ENCODE data around the gene PARVA.

Gene PARVA

DNA sequence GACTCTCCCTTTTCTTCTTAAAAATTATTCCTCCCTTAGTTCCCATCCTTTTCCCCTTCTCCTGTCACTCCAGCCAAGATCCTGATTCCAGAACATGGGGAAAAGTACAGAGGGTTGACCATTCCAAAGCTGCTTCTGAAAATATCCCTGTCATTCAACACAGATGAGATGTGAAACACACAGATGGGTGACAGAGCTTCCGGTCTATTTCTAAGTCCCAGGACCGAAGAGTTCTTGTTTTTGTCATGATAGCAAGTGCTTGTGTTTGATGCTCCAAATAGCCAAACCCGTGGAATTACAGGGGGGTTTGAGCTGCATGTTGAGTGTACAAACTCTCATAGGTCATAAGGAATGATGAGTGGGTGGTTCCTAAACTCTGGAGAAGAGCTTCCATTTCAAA is 57.9 kb downstream of the PARVA start:
- H3K27ac ChIP-seq = no peak overlapping the region
- TF ChIP-seq ZFX (IDR thresholded peaks at IDR 0.05; ENCODE audit: borderline replicate concordance) = no peak
- TF ChIP-seq, protein P1, sequence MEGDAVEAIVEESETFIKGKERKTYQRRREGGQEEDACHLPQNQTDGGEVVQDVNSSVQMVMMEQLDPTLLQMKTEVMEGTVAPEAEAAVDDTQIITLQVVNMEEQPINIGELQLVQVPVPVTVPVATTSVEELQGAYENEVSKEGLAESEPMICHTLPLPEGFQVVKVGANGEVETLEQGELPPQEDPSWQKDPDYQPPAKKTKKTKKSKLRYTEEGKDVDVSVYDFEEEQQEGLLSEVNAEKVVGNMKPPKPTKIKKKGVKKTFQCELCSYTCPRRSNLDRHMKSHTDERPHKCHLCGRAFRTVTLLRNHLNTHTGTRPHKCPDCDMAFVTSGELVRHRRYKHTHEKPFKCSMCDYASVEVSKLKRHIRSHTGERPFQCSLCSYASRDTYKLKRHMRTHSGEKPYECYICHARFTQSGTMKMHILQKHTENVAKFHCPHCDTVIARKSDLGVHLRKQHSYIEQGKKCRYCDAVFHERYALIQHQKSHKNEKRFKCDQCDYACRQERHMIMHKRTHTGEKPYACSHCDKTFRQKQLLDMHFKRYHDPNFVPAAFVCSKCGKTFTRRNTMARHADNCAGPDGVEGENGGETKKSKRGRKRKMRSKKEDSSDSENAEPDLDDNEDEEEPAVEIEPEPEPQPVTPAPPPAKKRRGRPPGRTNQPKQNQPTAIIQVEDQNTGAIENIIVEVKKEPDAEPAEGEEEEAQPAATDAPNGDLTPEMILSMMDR (IDR thresholded peaks at IDR 0.05) = no peak

DNA sequence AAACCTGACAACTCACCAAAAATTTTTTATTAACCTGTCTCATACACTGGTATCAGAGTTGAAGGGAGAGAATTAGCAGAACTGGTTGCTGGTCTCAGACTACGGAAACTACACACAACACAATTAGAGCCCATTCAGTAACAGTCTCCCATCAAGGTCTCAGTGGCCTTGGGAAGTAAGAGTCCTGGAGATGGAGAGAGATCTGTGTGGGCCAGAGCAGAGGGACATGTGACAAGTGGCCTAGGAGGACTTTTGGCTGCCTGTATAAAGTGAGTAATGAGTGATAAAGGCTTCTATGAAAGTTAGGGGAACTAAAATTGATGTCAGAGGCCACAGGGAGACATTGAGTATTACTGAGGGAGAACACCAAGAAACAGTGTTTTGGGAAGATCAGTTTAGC is 58.9 kb downstream of the PARVA start:
- H3K27ac ChIP-seq = no peak overlapping the region
- TF ChIP-seq, protein P1 (IDR thresholded peaks at IDR 0.05) = no peak
- no peak for TF ChIP-seq ZFX (IDR thresholded peaks at IDR 0.05; ENCODE audit: borderline replicate concordance)

DNA sequence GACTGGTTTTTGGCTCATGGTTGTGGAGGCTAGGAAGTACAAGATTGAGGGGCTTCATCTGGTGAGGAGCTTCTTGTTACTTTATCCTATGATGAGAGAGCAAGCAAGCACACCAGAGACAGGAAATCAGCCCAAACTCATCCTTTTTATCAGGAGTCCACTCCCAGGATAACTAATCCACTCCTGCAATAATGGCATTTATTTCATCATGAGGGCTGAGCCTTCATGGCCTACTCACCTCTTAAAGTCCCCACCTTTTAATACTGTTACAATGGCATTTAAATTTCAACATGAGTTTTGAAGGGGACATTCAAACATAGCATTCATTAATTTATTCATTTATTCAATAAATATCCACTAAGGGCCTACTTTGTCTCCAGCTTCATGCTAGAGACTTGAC is 60.9 kb downstream of the PARVA start:
- TF ChIP-seq, protein P1 (IDR thresholded peaks at IDR 0.05) = no peak
- TF ChIP-seq ZFX (IDR thresholded peaks at IDR 0.05; ENCODE audit: borderline replicate concordance) = no peak
- H3K27ac ChIP-seq = no peak overlapping the region

DNA sequence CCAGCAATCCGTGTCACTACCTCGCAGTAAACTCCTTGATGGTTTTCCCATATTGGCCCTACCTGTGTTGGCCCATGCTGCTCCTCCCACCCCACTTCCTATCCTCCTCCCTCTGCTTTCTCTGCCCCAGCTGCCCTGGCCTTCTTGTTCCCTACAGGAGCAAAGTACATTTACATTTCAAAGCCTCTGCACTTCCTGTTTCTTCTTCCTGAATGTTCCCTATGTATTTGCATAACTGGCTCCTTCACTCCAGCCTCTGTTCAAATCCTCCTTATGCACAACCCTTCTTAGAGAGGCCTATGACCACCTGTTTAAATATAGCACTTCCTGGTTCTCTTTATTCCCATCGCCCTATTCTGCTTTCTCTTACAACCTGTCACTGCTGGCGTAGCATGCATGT is 62.2 kb downstream of the PARVA start:
- no peak for TF ChIP-seq ZFX (IDR thresholded peaks at IDR 0.05; ENCODE audit: borderline replicate concordance)
- TF ChIP-seq, protein P1 (IDR thresholded peaks at IDR 0.05) = no peak
- H3K27ac ChIP-seq = no peak overlapping the region

DNA sequence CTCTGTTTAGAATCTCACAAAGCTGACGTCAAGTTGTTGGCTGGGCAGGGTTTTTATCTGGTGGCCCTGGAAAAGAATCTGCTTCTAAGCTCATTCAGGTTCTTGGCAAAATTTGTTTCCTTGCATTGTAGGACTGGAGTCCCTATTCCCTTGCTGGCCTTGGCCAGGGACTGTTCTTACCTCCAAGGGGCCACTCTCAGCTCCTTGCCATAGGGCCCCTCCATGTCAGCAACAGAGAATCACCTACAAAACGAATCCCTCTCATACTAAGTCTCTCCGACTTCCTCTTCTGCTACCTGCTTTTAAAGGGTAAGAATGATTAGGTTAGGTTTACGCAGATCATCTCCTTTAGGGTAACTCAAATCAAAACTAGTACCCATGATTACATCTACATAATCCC is 63.2 kb downstream of the PARVA start:
- H3K27ac ChIP-seq = no peak overlapping the region
- TF ChIP-seq, protein P1 (IDR thresholded peaks at IDR 0.05) = no peak
- TF ChIP-seq ZFX (IDR thresholded peaks at IDR 0.05; ENCODE audit: borderline replicate concordance) = no peak

DNA sequence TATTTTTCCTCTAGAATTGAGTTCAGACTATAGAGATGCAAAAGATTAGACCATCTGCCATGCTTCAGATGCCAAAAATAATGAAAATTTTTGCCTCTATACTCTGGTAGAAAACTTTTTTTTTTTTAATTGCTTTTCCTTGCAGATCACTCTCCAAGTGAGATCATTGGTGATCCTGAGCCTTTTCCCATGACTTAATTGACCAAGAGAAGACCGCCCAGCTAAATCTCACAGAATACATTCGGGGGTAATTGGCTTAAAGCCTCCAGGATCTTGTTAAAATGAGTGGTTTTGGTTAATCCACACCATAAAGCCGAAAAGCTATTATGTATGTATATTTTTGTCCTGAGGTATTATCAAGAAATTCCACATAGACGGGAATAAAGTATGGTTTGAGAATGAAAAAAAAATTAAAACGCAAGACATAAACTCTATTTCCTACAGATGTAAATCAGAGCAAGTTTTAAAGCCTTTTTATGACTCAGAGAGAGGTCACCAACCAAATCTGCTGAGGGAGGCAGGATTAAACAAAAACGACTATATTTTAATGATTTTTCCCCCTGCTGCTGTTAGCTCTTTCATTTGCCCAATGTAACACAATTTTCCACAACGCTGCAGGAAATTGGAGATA is 64.0 kb downstream of the PARVA start:
- TF ChIP-seq ZFX (IDR thresholded peaks at IDR 0.05; ENCODE audit: borderline replicate concordance) = no peak
- TF ChIP-seq, protein P1 (IDR thresholded peaks at IDR 0.05) = no peak
- no peak overlapping the region for H3K27ac ChIP-seq

DNA sequence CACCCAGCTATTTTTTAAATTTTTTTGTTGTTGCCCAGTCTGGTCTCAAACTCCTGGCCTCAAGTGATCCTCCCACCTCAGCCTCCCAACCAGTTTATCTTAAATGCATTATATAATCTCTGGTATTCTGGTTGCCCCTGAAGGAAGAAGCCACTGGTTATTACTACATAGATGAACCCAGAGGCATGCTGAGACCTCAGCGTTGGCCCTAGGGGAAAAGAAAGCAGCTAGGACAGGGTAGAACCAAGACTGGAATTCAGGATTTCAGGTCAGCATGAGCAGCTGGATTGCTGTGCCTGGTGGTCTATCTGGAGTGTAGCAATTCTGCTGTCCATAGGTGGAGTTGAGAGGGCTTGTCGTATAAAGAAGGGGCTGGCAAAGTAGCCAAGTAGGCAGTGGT is 67.2 kb downstream of the PARVA start:
- H3K27ac ChIP-seq = no peak overlapping the region
- no peak for TF ChIP-seq ZFX (IDR thresholded peaks at IDR 0.05; ENCODE audit: borderline replicate concordance)
- TF ChIP-seq, protein P1 (IDR thresholded peaks at IDR 0.05) = no peak
